ENCODE measurements around the gene GABARAP. TPM values are rescaled to one million over a fixed set of nuclear protein-coding genes. Genes with fewer than 3 reads are reported as not detected.

The GABARAP gene
- 548 and 565 TPM in 2 replicates for total RNA-seq

DNA sequence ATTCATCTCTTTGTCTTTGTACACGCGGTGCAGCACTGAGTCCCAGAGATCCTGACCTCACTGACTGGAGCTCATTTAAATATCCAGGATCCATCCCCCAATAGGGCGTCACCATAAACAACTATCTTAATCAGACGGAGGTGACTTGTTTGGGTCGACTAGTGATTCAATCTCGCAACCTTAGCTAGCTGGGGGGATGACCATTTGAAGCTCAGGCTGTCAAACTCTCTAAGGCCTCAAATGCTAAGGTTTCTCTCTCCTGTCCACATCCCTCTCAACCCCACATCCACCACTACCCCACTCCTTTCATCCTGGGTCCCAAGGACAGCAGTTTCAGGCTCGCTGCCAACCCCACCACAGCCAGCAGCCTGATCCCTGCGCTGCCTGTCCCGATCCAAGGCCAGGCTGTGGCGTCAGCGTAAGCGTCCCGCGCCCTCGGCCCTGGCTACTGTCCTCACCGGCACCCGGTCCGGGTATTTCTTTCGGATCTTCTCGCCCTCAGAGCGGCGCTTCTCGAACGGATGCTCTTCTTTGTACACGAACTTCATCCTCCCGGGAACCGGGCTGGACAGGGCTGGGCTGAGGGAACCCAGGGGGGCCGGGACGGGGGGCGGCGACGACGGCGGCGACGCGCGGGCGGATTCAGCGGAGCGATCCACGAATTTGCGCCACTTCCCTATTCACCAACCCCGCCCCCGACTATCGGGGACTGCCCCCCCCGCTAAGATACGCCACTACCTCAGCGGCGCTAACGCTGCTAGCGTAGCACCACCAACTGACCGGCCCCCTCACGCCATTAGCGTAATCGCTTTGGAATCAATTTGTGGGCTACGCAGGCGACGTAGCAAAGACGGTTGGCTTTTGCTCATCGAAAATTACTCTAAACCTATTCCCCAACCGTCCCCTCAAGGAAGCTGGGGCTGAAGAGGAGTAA lies at the start of gene GABARAP:
GABARAP (minus strand) TSS at position 667 of the 934 bp plus-strand sequence; CDS start at position 548, 119 bp downstream.
- peak; percentile 70 for DNase-seq (ENCODE audit: extremely low read depth, low read depth, low spot score)

GRCh38 chr17:7290685-7291084 lies 48.4 kb upstream of the GABARAP start:
- no peak for DNase-seq (ENCODE audit: extremely low read depth, low read depth, low spot score)

GRCh38 chr17:7290166-7290565 lies 47.9 kb upstream of the GABARAP start:
- DNase-seq (ENCODE audit: extremely low read depth, low read depth, low spot score) = no peak

DNA sequence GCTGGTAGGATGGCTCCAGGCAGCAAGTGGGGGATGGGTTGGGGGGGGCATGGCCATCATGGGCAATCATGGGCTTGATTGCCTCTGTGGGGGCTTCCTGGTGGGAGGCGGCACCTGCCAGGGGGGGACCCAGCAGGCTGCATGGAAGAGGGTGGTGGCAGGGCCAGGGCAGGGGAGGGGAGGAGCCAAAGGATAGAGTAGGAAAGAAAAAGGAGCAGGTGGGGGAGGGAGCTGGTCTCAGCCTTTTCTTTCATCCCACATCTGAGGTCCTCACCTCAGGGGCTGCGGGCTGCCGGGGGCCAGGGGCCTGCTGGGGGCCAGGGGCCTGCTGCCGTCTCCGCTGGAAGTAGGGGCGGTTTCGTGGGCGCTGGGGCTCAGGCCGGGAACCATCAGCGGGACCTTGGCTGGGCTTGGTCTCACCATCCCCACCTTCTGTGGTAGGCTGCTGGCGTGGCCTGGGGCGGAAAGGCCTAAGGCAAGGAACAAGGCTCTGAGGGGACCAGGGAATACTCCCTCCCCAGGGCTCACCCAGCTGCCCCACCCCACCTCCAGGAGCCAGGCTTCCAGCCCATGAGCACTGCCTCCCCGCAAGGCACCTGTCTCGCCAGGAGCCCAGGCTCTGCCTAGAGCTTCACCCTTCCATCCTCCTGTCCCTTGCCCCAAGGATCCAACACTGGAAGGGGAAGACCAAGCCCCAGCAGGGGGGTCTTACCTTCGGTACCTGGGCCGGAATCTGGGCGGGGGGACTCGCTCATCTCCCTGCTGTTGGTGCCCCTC lies 47.2 kb upstream of the GABARAP start:
- no peak for DNase-seq (ENCODE audit: extremely low read depth, low read depth, low spot score)

DNA sequence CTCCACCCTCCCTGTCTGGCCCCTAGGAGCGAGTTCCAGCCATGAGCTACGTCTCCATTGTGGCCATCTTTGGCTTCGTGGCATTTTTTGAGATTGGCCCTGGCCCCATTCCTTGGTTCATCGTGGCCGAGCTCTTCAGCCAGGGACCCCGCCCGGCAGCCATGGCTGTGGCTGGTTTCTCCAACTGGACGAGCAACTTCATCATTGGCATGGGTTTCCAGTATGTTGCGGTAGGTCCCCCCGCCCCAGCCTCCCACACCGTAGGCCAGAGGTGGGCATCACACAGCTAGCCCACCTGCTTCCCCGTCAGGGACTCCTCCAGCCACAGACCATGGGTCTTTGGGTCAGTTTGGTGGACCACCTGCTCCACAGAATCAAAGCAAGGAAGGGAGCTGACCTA lies 43.4 kb upstream of the GABARAP start:
- DNase-seq (ENCODE audit: extremely low read depth, low read depth, low spot score) = no peak

DNA sequence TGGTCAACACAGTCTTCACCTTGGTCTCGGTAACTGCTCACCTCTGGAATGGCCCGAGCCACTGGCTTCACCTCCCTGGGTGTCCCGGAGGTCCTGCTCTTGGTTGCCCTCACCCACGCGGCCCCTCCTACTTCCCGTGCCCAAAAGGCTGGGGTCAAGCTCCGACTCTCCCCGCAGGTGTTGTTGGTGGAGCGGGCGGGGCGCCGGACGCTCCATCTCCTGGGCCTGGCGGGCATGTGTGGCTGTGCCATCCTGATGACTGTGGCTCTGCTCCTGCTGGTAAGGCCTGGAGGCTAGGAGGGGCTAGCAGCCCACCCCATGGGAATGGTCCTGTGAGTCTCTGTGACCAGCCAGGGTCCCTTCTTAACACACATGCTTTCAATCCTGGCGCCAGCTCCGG lies 42.7 kb upstream of the GABARAP start:
- DNase-seq (ENCODE audit: extremely low read depth, low read depth, low spot score) = no peak

- DNase-seq (ENCODE audit: extremely low read depth, low read depth, low spot score) = no peak
Observed at GRCh38 chr17:7283471-7284216, 41.4 kb upstream of the GABARAP start.

DNA sequence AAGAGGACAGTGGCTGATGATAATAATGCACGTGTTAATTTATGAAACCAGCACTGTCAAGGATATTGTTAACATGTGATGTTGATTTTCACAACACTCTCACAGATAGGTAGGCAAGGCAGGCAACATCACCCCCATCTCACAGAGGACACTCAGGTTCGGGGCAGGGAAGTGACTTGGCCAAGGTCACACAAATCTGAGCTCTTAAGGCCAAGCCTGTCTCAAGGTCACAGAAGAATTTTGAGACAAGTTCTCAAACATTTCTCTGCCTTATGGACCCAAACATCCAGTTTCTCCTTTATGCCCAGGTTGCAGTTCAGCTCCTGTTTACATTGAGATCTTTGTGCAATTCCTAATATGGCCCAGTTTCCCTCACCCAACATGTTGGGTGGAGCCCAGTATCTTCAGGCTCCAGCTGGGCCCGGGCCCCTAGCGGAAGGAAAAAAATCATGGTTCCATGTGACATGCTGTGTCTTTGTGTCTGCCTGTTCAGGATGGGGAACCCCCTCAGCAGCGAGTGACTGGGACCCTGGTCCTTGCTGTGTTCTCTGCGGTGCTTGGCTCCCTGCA lies 40.6 kb upstream of the GABARAP start:
- no peak for DNase-seq (ENCODE audit: extremely low read depth, low read depth, low spot score)

- DNase-seq (ENCODE audit: extremely low read depth, low read depth, low spot score) = no peak
Observed at GRCh38 chr17:7281953-7282751, 39.9 kb upstream of the GABARAP start.

GRCh38 chr17:7281074-7281952 lies 39.1 kb upstream of the GABARAP start, which contains the start of gene SLC2A4:
Gene SLC2A4 (plus strand): TSS chr17:7281718. CDS start chr17:7281935, 217 bp downstream.
- no peak for DNase-seq (ENCODE audit: extremely low read depth, low read depth, low spot score)

DNA sequence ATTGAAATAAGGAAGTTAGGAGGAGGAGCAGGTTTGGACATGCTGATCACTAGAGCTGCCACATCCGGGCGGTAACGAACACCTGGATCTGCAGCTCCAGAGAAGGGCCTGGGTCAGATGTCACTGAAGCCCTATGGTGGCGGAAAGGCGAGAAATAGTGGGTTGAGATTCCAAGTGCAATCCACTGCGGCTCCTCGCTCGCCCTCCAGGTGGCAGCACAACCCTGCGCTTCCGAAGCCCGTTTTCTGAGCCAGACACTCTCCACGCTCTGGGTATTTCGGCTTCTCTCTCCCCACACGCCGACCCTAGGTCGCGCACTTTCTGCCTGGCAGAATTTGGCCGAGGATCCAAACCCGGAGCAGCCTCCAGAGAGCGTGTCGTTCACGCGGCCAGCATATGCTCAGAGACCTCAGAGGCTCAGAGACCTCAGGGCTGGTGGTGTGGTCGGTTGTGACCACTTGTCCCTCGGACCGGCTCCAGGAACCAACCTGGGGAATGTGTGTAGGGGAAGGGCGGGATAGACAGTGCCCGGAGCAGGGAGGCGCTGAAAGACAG lies 38.3 kb upstream of the GABARAP start:
- DNase-seq (ENCODE audit: extremely low read depth, low read depth, low spot score) = no peak

DNA sequence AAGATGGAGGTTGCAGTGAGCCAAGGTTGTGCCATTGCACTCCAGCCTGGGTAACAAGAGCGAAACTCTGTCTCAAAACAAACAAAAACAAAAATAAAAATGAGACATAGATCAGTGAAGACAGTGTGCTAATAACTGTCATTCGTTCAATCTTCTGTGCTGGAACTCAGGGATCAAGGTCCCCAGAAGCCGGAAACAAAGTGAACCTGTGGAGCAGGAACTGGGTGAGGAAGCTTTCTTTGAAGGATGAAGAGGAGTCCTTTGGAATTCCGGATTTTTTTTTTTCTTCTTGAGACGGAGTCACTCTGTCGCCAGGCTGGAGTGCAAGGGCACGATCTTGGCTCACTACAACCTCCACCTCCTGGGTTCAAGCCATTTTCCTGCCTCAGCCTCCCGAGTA lies 37.2 kb upstream of the GABARAP start:
- DNase-seq (ENCODE audit: extremely low read depth, low read depth, low spot score) = no peak

- no peak for DNase-seq (ENCODE audit: extremely low read depth, low read depth, low spot score)
Observed at GRCh38 chr17:7266784-7267183, 24.5 kb upstream of the GABARAP start.

DNA sequence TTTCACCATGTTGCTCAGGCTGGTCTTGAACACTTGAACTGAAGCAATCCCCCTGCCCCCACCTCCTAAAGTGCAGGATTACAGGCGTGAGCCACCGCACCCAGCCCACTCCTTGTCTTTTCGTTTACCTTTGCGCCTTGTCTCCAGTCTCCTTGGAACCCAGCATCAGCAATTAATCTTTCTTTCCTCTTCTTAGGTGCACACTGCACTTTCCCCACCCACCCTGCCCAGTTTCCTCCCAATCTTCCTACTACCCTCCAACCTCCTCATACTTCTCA lies 21.5 kb upstream of the GABARAP start:
- DNase-seq (ENCODE audit: extremely low read depth, low read depth, low spot score) = no peak

GRCh38 chr17:7262935-7263800 lies 20.9 kb upstream of the GABARAP start:
- DNase-seq (ENCODE audit: extremely low read depth, low read depth, low spot score) = no peak

GRCh38 chr17:7262192-7262934 lies 20.1 kb upstream of the GABARAP start, which contains the start of gene CLDN7:
Gene CLDN7 (minus strand): TSS chr17:7262478. CDS start chr17:7262043, 435 bp downstream.
- DNase-seq (ENCODE audit: extremely low read depth, low read depth, low spot score) = no peak

Data from glomerular endothelial cell (primary cell).